ENCODE data around the gene CADPS.

Gene CADPS

DNA sequence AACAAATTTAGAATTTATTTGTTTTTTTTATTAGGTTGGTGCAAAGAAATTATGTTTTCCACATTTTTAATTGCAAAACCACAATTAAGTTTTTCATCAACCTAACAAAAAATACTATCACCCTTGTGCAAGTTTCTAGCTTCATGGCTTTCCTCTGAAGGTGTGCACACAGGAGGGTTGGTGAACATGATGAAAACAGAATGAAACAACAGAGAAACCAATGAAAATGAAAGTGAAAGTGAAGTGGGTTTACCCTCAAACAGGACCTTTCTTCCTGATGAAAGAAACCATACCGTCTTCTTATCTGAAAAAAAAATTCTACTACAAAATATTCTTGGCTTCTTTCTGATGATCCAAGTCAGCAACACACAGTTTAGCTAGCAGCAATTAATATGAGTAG, 429.9 kb downstream of the CADPS start:
- peak overlapping the region; percentile 58 for H3K9ac ChIP-seq (ENCODE audit: low read depth, low read length, poor library complexity, severe bottlenecking)
- H3K79me2 ChIP-seq (ENCODE audit: insufficient read depth, low read length): no peaks in the 10 kb centered on the region
- TF ChIP-seq, protein P1, sequence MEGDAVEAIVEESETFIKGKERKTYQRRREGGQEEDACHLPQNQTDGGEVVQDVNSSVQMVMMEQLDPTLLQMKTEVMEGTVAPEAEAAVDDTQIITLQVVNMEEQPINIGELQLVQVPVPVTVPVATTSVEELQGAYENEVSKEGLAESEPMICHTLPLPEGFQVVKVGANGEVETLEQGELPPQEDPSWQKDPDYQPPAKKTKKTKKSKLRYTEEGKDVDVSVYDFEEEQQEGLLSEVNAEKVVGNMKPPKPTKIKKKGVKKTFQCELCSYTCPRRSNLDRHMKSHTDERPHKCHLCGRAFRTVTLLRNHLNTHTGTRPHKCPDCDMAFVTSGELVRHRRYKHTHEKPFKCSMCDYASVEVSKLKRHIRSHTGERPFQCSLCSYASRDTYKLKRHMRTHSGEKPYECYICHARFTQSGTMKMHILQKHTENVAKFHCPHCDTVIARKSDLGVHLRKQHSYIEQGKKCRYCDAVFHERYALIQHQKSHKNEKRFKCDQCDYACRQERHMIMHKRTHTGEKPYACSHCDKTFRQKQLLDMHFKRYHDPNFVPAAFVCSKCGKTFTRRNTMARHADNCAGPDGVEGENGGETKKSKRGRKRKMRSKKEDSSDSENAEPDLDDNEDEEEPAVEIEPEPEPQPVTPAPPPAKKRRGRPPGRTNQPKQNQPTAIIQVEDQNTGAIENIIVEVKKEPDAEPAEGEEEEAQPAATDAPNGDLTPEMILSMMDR (conservative IDR thresholded peaks at IDR 0.05; ENCODE audit: low read length): no peak
- no peak for TF ChIP-seq EZH2phosphoT487 (IDR thresholded peaks at IDR 0.05; ENCODE audit: borderline replicate concordance)
- peak overlapping the region; percentile 68 for H3K4me2 ChIP-seq (ENCODE audit: low read depth, low read length, poor library complexity, severe bottlenecking)
- no peaks in the 10 kb centered on the region for H3K36me3 ChIP-seq (ENCODE audit: insufficient read depth, low read length)
- no peaks in the 10 kb centered on the region for H3K9me3 ChIP-seq (ENCODE audit: insufficient read depth, low read depth, low read length)
- H4K20me1 ChIP-seq (ENCODE audit: insufficient read depth, low read length, poor library complexity, severe bottlenecking): no peaks in the 10 kb centered on the region
- peaks cover 20% of the 10 kb centered on the region for H3K4me1 ChIP-seq (ENCODE audit: insufficient read depth, low read length, poor library complexity, severe bottlenecking)
- H3F3A ChIP-seq (ENCODE audit: low read depth): no peaks in the 10 kb centered on the region
- peak overlapping the region; percentile 71 for H3K4me3 ChIP-seq (ENCODE audit: low read length, poor library complexity, severe bottlenecking)
- H2AFZ ChIP-seq (ENCODE audit: low read length): peak overlapping the region; percentile 94
- H3K27me3 ChIP-seq (ENCODE audit: insufficient read depth, low read length, poor library complexity, severe bottlenecking): peaks cover under 1% of the 10 kb centered on the region
- no peaks in the 10 kb centered on the region for H3K9me2 ChIP-seq (replicated peaks; ENCODE audit: low read depth, low read length)

DNA sequence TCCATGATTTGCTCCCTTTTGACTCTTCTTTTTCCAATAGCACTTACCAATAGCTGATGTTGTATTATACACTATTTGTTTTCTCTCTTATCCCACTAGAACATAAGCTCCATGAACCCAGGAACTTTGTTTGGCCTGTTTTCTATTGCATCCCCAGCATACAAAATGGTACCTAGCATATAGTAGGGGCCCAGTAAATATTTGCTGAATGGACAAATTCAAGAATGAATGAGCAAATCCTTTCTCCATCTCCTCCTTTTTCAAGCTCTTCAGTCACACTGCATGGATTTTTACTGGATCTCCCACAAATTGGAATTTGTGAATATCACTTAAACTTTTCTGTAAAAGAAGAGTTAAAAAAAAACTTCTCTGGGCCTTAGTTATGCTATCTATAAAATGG, 435.2 kb downstream of the CADPS start:
- H4K20me1 ChIP-seq (ENCODE audit: insufficient read depth, low read length, poor library complexity, severe bottlenecking): no peaks in the 10 kb centered on the region
- peaks cover 2% of the 10 kb centered on the region for H3K4me1 ChIP-seq (ENCODE audit: insufficient read depth, low read length, poor library complexity, severe bottlenecking)
- no peaks in the 10 kb centered on the region for H3K9me3 ChIP-seq (ENCODE audit: insufficient read depth, low read depth, low read length)
- H3K36me3 ChIP-seq (ENCODE audit: insufficient read depth, low read length): no peaks in the 10 kb centered on the region
- no peaks in the 10 kb centered on the region for H3K9me2 ChIP-seq (replicated peaks; ENCODE audit: low read depth, low read length)
- H3K27me3 ChIP-seq (ENCODE audit: insufficient read depth, low read length, poor library complexity, severe bottlenecking): peaks cover 15% of the 10 kb centered on the region
- no peak for TF ChIP-seq EZH2phosphoT487 (IDR thresholded peaks at IDR 0.05; ENCODE audit: borderline replicate concordance)
- TF ChIP-seq, protein P1 (conservative IDR thresholded peaks at IDR 0.05; ENCODE audit: low read length): no peak
- H2AFZ ChIP-seq (ENCODE audit: low read length): no peak overlapping the region
- no peak overlapping the region for H3K4me3 ChIP-seq (ENCODE audit: low read length, poor library complexity, severe bottlenecking)
- no peak overlapping the region for H3K9ac ChIP-seq (ENCODE audit: low read depth, low read length, poor library complexity, severe bottlenecking)
- H3K4me2 ChIP-seq (ENCODE audit: low read depth, low read length, poor library complexity, severe bottlenecking): no peak overlapping the region
- H3K79me2 ChIP-seq (ENCODE audit: insufficient read depth, low read length): no peaks in the 10 kb centered on the region
- H3F3A ChIP-seq (ENCODE audit: low read depth): no peaks in the 10 kb centered on the region

DNA sequence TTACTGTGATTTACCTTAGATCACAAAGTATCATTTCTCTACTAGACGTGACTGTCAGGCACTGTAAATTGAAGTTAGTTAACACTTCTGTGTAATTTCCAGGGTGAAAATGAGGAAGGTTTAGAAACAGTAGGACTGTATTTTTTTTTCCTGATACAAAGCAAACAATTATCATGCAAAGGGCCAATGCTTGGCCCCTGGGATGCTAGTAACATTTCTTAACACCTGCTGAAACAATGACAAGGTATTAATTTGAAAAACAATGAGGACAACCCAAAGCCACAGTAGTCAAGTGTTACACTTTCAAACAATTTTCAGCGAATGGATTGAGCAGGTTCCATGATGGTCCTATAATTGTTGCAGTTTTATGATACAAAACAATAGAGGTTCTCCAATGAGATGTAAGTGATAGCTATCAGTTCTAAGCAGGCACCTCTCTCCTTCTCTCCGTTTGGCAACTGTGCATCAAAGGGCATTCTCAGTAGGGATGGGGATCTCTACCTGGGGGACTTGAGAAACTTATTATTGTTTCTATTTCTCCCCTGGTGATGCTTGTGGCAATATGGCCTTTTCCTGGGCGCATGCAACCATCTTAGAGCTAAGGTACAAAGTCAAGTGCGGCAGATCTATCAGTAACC, 435.9 kb downstream of the CADPS start:
- Histone ChIP-seq H3K36me3 (ENCODE audit: insufficient read depth, low read length) (no peaks in the 10 kb centered on the region), H3K9ac (ENCODE audit: low read depth, low read length, poor library complexity, severe bottlenecking) (no peak overlapping the region), H3K4me3 (ENCODE audit: low read length, poor library complexity, severe bottlenecking) (no peak overlapping the region), H3K9me2 (replicated peaks; ENCODE audit: low read depth, low read length) (no peaks in the 10 kb centered on the region), H3K9me3 (ENCODE audit: insufficient read depth, low read depth, low read length) (no peaks in the 10 kb centered on the region), H3K27me3 (ENCODE audit: insufficient read depth, low read length, poor library complexity, severe bottlenecking) (peaks cover 15% of the 10 kb centered on the region), H3K79me2 (ENCODE audit: insufficient read depth, low read length) (no peaks in the 10 kb centered on the region), H3K4me1 (ENCODE audit: insufficient read depth, low read length, poor library complexity, severe bottlenecking) (no peaks in the 10 kb centered on the region), H3F3A (ENCODE audit: low read depth) (no peaks in the 10 kb centered on the region), H4K20me1 (ENCODE audit: insufficient read depth, low read length, poor library complexity, severe bottlenecking) (no peaks in the 10 kb centered on the region), H2AFZ (ENCODE audit: low read length) (no peak overlapping the region), H3K4me2 (ENCODE audit: low read depth, low read length, poor library complexity, severe bottlenecking) (no peak overlapping the region)
- no peak for TF ChIP-seq EZH2phosphoT487 (IDR thresholded peaks at IDR 0.05; ENCODE audit: borderline replicate concordance)
- TF ChIP-seq, protein P1 (conservative IDR thresholded peaks at IDR 0.05; ENCODE audit: low read length): no peak

All from Loucy (cell line).